ENCODE data around the gene PLPPR2. TPM values are rescaled to one million over a fixed set of nuclear protein-coding genes. Genes with fewer than 3 reads are reported as not detected.

PLPPR2 gene
- total RNA-seq, 1 donor from 2014 or later: 1.8 TPM

GRCh38 chr19:11356676-11357550 lies 1.7 kb downstream of the PLPPR2 start:
- FAIRE-seq (no peak), DNase-seq (ENCODE audit: low read depth) (no peak)
- no peak for TF ChIP-seq CTCF (IDR thresholded peaks at IDR 0.05; ENCODE audit: insufficient read depth, low read length, severe bottlenecking)
- Histone ChIP-seq H3K27me3 (ENCODE audit: control insufficient read depth, insufficient read depth, low read length) (no peaks in the 10 kb centered on the region), H3K4me3 (ENCODE audit: low read depth, low read length) (no peak overlapping the region), H3K36me3 (ENCODE audit: control insufficient read depth, insufficient read depth, low read length) (peaks cover 1% of the 10 kb centered on the region)

DNA sequence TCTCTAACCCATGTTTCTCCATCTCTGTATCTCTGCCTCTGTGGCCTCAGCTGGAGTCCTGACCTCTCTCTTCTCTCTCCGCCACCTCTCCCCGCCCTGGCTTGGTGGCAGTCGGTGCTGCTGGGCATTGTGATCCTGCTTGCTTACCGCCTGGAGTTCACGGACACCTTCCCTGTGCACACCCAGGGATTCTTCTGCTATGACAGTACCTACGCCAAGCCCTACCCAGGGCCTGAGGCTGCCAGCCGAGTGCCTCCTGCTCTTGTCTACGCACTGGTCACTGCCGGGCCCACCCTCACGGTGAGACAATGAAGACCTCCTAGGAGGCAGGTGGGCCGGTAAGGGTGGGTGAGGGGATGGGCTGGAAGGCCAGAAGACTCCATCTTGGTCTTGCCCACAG lies 4.2 kb downstream of the PLPPR2 start:
- no peak for TF ChIP-seq CTCF (IDR thresholded peaks at IDR 0.05; ENCODE audit: insufficient read depth, low read length, severe bottlenecking)
- FAIRE-seq: no peak
- DNase-seq (ENCODE audit: low read depth): no peak
- H3K4me3 ChIP-seq (ENCODE audit: low read depth, low read length): no peak overlapping the region
- H3K36me3 ChIP-seq (ENCODE audit: control insufficient read depth, insufficient read depth, low read length): peaks cover 8% of the 10 kb centered on the region
- H3K27me3 ChIP-seq (ENCODE audit: control insufficient read depth, insufficient read depth, low read length): no peaks in the 10 kb centered on the region

- DNase-seq (ENCODE audit: low read depth) (peak; percentile 45), FAIRE-seq (no peak)
- H3K27me3 ChIP-seq (ENCODE audit: control insufficient read depth, insufficient read depth, low read length): no peaks in the 10 kb centered on the region
- H3K36me3 ChIP-seq (ENCODE audit: control insufficient read depth, insufficient read depth, low read length): peaks cover 10% of the 10 kb centered on the region
- no peak overlapping the region for H3K4me3 ChIP-seq (ENCODE audit: low read depth, low read length)
- TF ChIP-seq CTCF (IDR thresholded peaks at IDR 0.05; ENCODE audit: insufficient read depth, low read length, severe bottlenecking): no peak
Observed at GRCh38 chr19:11361037-11361770, 6.0 kb downstream of the PLPPR2 start.

- TF ChIP-seq CTCF (IDR thresholded peaks at IDR 0.05; ENCODE audit: insufficient read depth, low read length, severe bottlenecking): no peak
- no peak for FAIRE-seq
- Histone ChIP-seq H3K27me3 (ENCODE audit: control insufficient read depth, insufficient read depth, low read length) (no peaks in the 10 kb centered on the region), H3K4me3 (ENCODE audit: low read depth, low read length) (no peak overlapping the region), H3K36me3 (ENCODE audit: control insufficient read depth, insufficient read depth, low read length) (peaks cover 10% of the 10 kb centered on the region)
- DNase-seq (ENCODE audit: low read depth): no peak
Observed at GRCh38 chr19:11361771-11362731, 6.8 kb downstream of the PLPPR2 start.

- TF ChIP-seq CTCF (IDR thresholded peaks at IDR 0.05; ENCODE audit: insufficient read depth, low read length, severe bottlenecking): no peak
- H3K4me3 ChIP-seq (ENCODE audit: low read depth, low read length): no peak overlapping the region
- peaks cover 13% of the 10 kb centered on the region for H3K36me3 ChIP-seq (ENCODE audit: control insufficient read depth, insufficient read depth, low read length)
- no peaks in the 10 kb centered on the region for H3K27me3 ChIP-seq (ENCODE audit: control insufficient read depth, insufficient read depth, low read length)
- DNase-seq (ENCODE audit: low read depth) (no peak), FAIRE-seq (no peak)
Observed at GRCh38 chr19:11363881-11364280, 8.6 kb downstream of the PLPPR2 start.
